HepG2 (cell line): ENCODE data around the gene TMEM107. TPM values are rescaled to one million over a fixed set of nuclear protein-coding genes. Genes with fewer than 3 reads are reported as not detected.

Source experiments
- AGO2 ChIP-seq: fragments of 200-400 bp; formaldehyde crosslinking; optimal IDR thresholded peaks from 2 replicates; pipeline ENCODE3; 2017; ENCODE audit warnings: mild to moderate bottlenecking, low read depth, low read length, moderate library complexity
- BORCS8-MEF2B ChIP-seq: sonication (generic); formaldehyde crosslinking; IDR thresholded peaks from 2 replicates; pipeline ENCODE4 v1.8.0; 2022; ENCODE audit warnings: mild to moderate bottlenecking, missing genetic modification reagents
- DMAP1 ChIP-seq: IDR thresholded peaks from 2 replicates; pipeline ENCODE4 v1.6.1; 2016
- JARID2 ChIP-seq: sonication (generic); formaldehyde crosslinking; IDR thresholded peaks from 2 replicates; pipeline ENCODE4 v1.8.1; 2023; ENCODE audit warnings: missing genetic modification reagents, inconsistent platforms; ENCODE audit not compliant: insufficient replicate concordance
- SKI ChIP-seq: fragments of 450-650 bp; IDR thresholded peaks from one replicate; pipeline ENCODE4 v1.6.1; 2018; ENCODE audit warnings: mild to moderate bottlenecking; ENCODE audit not compliant: partially characterized antibody
- YEATS4 ChIP-seq: sonication (generic); formaldehyde crosslinking; IDR thresholded peaks from 2 replicates; pipeline ENCODE4 v1.4.0; 2020; ENCODE audit warnings: missing genetic modification reagents, borderline replicate concordance
- ZEB1 ChIP-seq: IDR thresholded peaks from 2 replicates; pipeline ENCODE4 v1.6.1; 2012; ENCODE audit warnings: mild to moderate bottlenecking, low read depth, inconsistent platforms; ENCODE audit not compliant: insufficient replicate concordance
- ZFP1 ChIP-seq: IDR thresholded peaks from 2 replicates; pipeline ENCODE4 v1.6.1; 2016
- ZFP41 ChIP-seq: sonication (generic); formaldehyde crosslinking; IDR thresholded peaks from 2 replicates; pipeline ENCODE4 v1.4.0; 2020; ENCODE audit warnings: mild to moderate bottlenecking, missing genetic modification reagents, borderline replicate concordance
- ZKSCAN1 ChIP-seq: fragments of 150-350 bp; IDR thresholded peaks from 2 replicates; pipeline ENCODE4 v1.6.1; 2014; ENCODE audit warnings: low read length
- ZMYM2 ChIP-seq: sonication (generic); formaldehyde crosslinking; IDR thresholded peaks from 2 replicates; pipeline ENCODE4 v1.8.0; 2022; ENCODE audit warnings: mild to moderate bottlenecking, missing genetic modification reagents
- ZNF143 ChIP-seq: sonication (generic); formaldehyde crosslinking; IDR thresholded peaks from 2 replicates; pipeline ENCODE4 v1.4.0; 2020; ENCODE audit warnings: missing genetic modification reagents
- ZNF589 ChIP-seq: sonication (generic); formaldehyde crosslinking; conservative IDR thresholded peaks from 2 replicates; pipeline ENCODE4 v1.8.0; 2022; ENCODE audit warnings: mild to moderate bottlenecking, moderate library complexity, missing genetic modification reagents
- ZNF713 ChIP-seq: sonication (generic); formaldehyde crosslinking; IDR thresholded peaks from 2 replicates; pipeline ENCODE4 v1.4.0; 2020; ENCODE audit warnings: mild to moderate bottlenecking, missing genetic modification reagents
- polyA plus RNA-seq, 8 experiments: library from polyadenylated mRNA; depleted of rRNA in 3 of 8; stranded (reverse) in 7 of 8; unstranded in 1 of 8; fragments of >200 nt; fragmentation: Illumina TruSeq in 4 of 8; extraction: Trizol in 4 of 8; gene quantifications; 2 replicates each; pipeline versions ENCODE4 v1.2.1 to v1.2.3, GENCODE V29; 2011 to 2016; ENCODE audit warnings: low read depth in 4 of 8, missing spikeins in 1 of 8, mixed read lengths in 1 of 8; ENCODE audit not compliant: insufficient read depth in 1 of 8
- total RNA-seq, 5 experiments: library from RNA; depleted of rRNA; stranded (reverse); fragments of >200 nt; fragmentation: Illumina TruSeq; extraction: Trizol; gene quantifications; 2 replicates each; pipeline ENCODE4 v1.2.3, GENCODE V29; 2016; ENCODE audit warnings: low read depth in 1 of 5
- TF ChIP-seq, protein P1 (sequence below): sonication (generic); formaldehyde crosslinking; IDR thresholded peaks from 2 replicates; pipeline ENCODE4 v1.4.0; 2020; ENCODE audit warnings: missing genetic modification reagents
- TF ChIP-seq, protein P2 (sequence below): sonication (generic); formaldehyde crosslinking; IDR thresholded peaks from 2 replicates; pipeline ENCODE4 v1.4.0; 2020; ENCODE audit warnings: missing genetic modification reagents
- TF ChIP-seq, protein P3 (sequence below), 2 experiments: fragments of 450-650 bp in 1 of 2; sonication (generic) in 1 of 2; formaldehyde crosslinking; IDR thresholded peaks; 2 replicates each; pipeline versions ENCODE4 v1.5.0 to v1.8.0; 2020 to 2022; ENCODE audit warnings: mild to moderate bottlenecking in 1 of 2, missing genetic modification reagents in 1 of 2
- TF ChIP-seq, protein P4 (sequence below): sonication (generic); formaldehyde crosslinking; IDR thresholded peaks from 2 replicates; pipeline ENCODE4 v1.4.0; 2020; ENCODE audit warnings: mild to moderate bottlenecking, missing genetic modification reagents, borderline replicate concordance

Gene TMEM107
- total and polyA plus RNA-seq, 2 of the 13 experiments (the other 11 are each of a cell fraction or from before 2014, with no cell fraction given) = 7.2 to 15.3 TPM

DNA sequence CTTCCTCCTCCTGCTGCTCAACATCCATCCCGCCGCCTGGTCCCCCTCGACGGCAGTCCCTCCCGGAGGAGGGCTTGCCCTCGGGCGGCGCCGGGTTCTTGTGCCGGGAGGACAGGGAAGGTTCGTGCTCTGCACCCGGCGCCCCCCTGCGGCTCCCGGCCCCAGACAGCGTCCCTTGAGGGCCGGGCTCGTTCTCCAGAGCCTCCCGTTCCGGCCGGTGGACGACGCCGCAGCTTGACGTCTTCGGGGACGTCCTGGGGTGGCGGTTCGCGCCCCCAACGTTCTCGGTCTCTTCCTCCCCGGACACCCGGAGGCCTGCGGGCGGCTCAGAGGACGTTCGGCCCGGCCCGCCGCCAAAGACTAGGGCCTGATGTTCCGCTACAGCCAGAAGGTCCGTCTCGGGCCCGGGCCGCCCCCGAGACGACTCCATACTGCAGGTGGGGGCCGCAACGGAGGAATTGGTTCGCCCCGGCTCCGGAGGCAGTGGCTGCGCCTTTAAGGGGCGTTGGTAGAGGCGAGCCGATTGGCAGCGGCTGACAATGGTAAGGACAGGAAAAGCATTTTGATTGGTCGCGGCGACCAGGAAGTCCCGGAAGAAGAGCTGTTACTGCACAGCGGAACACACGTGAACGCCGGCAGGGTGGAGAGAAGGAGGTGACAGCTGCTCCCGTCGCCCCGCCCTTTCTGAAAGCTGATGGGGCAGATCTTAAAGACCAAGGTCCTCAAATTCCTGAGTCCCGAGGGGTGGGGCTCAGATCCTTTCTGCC, 13.7 kb upstream of the TMEM107 start, which contains the start of gene BORCS6 (continued):
- TF ChIP-seq BORCS8-MEF2B (CRISPR knock-in tag) = 0 out of 2 replicates have a peak, but pooled peaks have one; percentile 42
- 0 out of 2 replicates have a peak, but pooled peaks have one; percentile 32 for TF ChIP-seq YEATS4 (CRISPR knock-in tag)
- TF ChIP-seq ZFP1 = no peak
- no peak for TF ChIP-seq ZKSCAN1
- no peak for TF ChIP-seq ZNF713 (CRISPR knock-in tag)
- TF ChIP-seq ZNF143 = no peak
- TF ChIP-seq ZEB1 = no peak
- peak; percentile 80 for TF ChIP-seq ZMYM2 (CRISPR knock-in tag)
- no peak for TF ChIP-seq DMAP1 (CRISPR knock-in tag)
- TF ChIP-seq, protein P1, sequence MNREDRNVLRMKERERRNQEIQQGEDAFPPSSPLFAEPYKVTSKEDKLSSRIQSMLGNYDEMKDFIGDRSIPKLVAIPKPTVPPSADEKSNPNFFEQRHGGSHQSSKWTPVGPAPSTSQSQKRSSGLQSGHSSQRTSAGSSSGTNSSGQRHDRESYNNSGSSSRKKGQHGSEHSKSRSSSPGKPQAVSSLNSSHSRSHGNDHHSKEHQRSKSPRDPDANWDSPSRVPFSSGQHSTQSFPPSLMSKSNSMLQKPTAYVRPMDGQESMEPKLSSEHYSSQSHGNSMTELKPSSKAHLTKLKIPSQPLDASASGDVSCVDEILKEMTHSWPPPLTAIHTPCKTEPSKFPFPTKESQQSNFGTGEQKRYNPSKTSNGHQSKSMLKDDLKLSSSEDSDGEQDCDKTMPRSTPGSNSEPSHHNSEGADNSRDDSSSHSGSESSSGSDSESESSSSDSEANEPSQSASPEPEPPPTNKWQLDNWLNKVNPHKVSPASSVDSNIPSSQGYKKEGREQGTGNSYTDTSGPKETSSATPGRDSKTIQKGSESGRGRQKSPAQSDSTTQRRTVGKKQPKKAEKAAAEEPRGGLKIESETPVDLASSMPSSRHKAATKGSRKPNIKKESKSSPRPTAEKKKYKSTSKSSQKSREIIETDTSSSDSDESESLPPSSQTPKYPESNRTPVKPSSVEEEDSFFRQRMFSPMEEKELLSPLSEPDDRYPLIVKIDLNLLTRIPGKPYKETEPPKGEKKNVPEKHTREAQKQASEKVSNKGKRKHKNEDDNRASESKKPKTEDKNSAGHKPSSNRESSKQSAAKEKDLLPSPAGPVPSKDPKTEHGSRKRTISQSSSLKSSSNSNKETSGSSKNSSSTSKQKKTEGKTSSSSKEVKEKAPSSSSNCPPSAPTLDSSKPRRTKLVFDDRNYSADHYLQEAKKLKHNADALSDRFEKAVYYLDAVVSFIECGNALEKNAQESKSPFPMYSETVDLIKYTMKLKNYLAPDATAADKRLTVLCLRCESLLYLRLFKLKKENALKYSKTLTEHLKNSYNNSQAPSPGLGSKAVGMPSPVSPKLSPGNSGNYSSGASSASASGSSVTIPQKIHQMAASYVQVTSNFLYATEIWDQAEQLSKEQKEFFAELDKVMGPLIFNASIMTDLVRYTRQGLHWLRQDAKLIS (CRISPR knock-in tag) = no peak
- TF ChIP-seq, protein P2, sequence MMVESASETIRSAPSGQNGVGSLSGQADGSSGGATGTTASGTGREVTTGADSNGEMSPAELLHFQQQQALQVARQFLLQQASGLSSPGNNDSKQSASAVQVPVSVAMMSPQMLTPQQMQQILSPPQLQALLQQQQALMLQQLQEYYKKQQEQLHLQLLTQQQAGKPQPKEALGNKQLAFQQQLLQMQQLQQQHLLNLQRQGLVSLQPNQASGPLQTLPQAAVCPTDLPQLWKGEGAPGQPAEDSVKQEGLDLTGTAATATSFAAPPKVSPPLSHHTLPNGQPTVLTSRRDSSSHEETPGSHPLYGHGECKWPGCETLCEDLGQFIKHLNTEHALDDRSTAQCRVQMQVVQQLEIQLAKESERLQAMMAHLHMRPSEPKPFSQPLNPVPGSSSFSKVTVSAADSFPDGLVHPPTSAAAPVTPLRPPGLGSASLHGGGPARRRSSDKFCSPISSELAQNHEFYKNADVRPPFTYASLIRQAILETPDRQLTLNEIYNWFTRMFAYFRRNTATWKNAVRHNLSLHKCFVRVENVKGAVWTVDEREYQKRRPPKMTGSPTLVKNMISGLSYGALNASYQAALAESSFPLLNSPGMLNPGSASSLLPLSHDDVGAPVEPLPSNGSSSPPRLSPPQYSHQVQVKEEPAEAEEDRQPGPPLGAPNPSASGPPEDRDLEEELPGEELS (CRISPR knock-in tag) = no peak; the same call in 1 of the 2 replicates
- TF ChIP-seq ZNF589 (CRISPR knock-in tag) = no peak
- no peak for TF ChIP-seq JARID2
- TF ChIP-seq ZFP41 (CRISPR knock-in tag) = no peak
- no peak for TF ChIP-seq AGO2
- TF ChIP-seq, protein P3, sequence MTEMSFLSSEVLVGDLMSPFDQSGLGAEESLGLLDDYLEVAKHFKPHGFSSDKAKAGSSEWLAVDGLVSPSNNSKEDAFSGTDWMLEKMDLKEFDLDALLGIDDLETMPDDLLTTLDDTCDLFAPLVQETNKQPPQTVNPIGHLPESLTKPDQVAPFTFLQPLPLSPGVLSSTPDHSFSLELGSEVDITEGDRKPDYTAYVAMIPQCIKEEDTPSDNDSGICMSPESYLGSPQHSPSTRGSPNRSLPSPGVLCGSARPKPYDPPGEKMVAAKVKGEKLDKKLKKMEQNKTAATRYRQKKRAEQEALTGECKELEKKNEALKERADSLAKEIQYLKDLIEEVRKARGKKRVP (CRISPR knock-in tag; IDR thresholded peaks at IDR 0.05) = no peak
- no peak for TF ChIP-seq SKI
- TF ChIP-seq, protein P4, sequence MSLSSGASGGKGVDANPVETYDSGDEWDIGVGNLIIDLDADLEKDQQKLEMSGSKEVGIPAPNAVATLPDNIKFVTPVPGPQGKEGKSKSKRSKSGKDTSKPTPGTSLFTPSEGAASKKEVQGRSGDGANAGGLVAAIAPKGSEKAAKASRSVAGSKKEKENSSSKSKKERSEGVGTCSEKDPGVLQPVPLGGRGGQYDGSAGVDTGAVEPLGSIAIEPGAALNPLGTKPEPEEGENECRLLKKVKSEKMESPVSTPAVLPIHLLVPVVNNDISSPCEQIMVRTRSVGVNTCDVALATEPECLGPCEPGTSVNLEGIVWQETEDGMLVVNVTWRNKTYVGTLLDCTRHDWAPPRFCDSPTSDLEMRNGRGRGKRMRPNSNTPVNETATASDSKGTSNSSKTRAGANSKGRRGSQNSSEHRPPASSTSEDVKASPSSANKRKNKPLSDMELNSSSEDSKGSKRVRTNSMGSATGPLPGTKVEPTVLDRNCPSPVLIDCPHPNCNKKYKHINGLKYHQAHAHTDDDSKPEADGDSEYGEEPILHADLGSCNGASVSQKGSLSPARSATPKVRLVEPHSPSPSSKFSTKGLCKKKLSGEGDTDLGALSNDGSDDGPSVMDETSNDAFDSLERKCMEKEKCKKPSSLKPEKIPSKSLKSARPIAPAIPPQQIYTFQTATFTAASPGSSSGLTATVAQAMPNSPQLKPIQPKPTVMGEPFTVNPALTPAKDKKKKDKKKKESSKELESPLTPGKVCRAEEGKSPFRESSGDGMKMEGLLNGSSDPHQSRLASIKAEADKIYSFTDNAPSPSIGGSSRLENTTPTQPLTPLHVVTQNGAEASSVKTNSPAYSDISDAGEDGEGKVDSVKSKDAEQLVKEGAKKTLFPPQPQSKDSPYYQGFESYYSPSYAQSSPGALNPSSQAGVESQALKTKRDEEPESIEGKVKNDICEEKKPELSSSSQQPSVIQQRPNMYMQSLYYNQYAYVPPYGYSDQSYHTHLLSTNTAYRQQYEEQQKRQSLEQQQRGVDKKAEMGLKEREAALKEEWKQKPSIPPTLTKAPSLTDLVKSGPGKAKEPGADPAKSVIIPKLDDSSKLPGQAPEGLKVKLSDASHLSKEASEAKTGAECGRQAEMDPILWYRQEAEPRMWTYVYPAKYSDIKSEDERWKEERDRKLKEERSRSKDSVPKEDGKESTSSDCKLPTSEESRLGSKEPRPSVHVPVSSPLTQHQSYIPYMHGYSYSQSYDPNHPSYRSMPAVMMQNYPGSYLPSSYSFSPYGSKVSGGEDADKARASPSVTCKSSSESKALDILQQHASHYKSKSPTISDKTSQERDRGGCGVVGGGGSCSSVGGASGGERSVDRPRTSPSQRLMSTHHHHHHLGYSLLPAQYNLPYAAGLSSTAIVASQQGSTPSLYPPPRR = 0 out of 2 replicates have a peak, but pooled peaks have one; percentile 41
